Ureter (tissue), 1 donor: ENCODE data around the gene PIK3R4. TPM values are rescaled to one million over a fixed set of nuclear protein-coding genes. Genes with fewer than 3 reads are reported as not detected.

Experiments
- DNase-seq: peaks from one replicate; pipeline ENCODE4 v3.0.0-alpha.2; 2020; ENCODE audit warnings: low spot score
- total RNA-seq: library from RNA; stranded (reverse); gene quantifications from one replicate; pipeline ENCODE4 v1.2.4, GENCODE V29; 2023
- donor health status: DM: yes; HTN: yes; CAD: no.

Gene PIK3R4
- 37.4 TPM for total RNA-seq

- DNase-seq = peak; percentile 97
These were observed at the start of gene PIK3R4 for GRCh38 chr3:130746246-130747039. PIK3R4 (minus strand) TSS chr3:130746829; CDS start chr3:130745218, 1,611 bp downstream.

GRCh38 chr3:130795396-130795795 lies 48.8 kb upstream of the PIK3R4 start:
- no peak for DNase-seq

GRCh38 chr3:130792246-130792645 lies 45.6 kb upstream of the PIK3R4 start:
- DNase-seq = no peak

GRCh38 chr3:130789782-130790322 lies 43.2 kb upstream of the PIK3R4 start:
- DNase-seq = no peak

- no peak for DNase-seq
These were observed 40.9 kb upstream of the PIK3R4 start for GRCh38 chr3:130787422-130788068.

GRCh38 chr3:130786306-130786705 lies 39.7 kb upstream of the PIK3R4 start:
- DNase-seq = no peak

- no peak for DNase-seq
These were observed 37.0 kb upstream of the PIK3R4 start for GRCh38 chr3:130783629-130784028.

GRCh38 chr3:130779486-130779885 lies 32.9 kb upstream of the PIK3R4 start:
- DNase-seq = no peak

GRCh38 chr3:130779031-130779430 lies 32.4 kb upstream of the PIK3R4 start:
- no peak for DNase-seq

- no peak for DNase-seq
These were observed 26.7 kb upstream of the PIK3R4 start for GRCh38 chr3:130773366-130773765.

- DNase-seq = no peak
These were observed 25.5 kb upstream of the PIK3R4 start for GRCh38 chr3:130772129-130772528.

GRCh38 chr3:130770644-130771043 lies 24.0 kb upstream of the PIK3R4 start:
- DNase-seq = no peak

- no peak for DNase-seq
These were observed 15.2 kb upstream of the PIK3R4 start for GRCh38 chr3:130761730-130762311.

GRCh38 chr3:130760922-130761321 lies 14.3 kb upstream of the PIK3R4 start:
- no peak for DNase-seq

GRCh38 chr3:130759692-130760338 lies 13.2 kb upstream of the PIK3R4 start:
- no peak for DNase-seq

- DNase-seq = no peak
These were observed 12.2 kb upstream of the PIK3R4 start for GRCh38 chr3:130758624-130759369.

GRCh38 chr3:130757611-130758150 lies 11.1 kb upstream of the PIK3R4 start:
- no peak for DNase-seq

GRCh38 chr3:130755666-130756065 lies 9.0 kb upstream of the PIK3R4 start:
- DNase-seq = peak; percentile 52

- no peak for DNase-seq
These were observed 2.4 kb upstream of the PIK3R4 start for GRCh38 chr3:130748981-130749380.

- DNase-seq = no peak
These were observed 1.8 kb upstream of the PIK3R4 start for GRCh38 chr3:130748467-130748861.

- DNase-seq = no peak
These were observed 3.3 kb downstream of the PIK3R4 start for GRCh38 chr3:130743354-130743753.
